WERI-Rb-1 (cell line): ENCODE results near the gene PRKAB1.
A peak's percentile ranks its signal among the peaks of the same experiment; 100 is the strongest.

ENCODE experiments used
- DNase-seq: peaks from one replicate; pipeline ENCODE4 v3.0.0-alpha.2; 2020
- H3K27ac ChIP-seq: fragments of 250-450 bp; sonication (Bioruptor Pico); 2 replicates; pipeline ENCODE4 v1.5.1; 2020; ENCODE audit warnings: mild to moderate bottlenecking, moderate library complexity
- H3K27me3 ChIP-seq: fragments of 250-450 bp; sonication (Bioruptor Pico); 2 replicates; pipeline ENCODE4 v1.5.1; 2021; ENCODE audit warnings: mild to moderate bottlenecking, low read depth, moderate library complexity; ENCODE audit not compliant: insufficient read depth, severe bottlenecking
- H3K36me3 ChIP-seq: fragments of 250-450 bp; sonication (Bioruptor Pico); 2 replicates; pipeline ENCODE4 v1.5.1; 2020; ENCODE audit warnings: mild to moderate bottlenecking, moderate library complexity
- H3K4me3 ChIP-seq: 2 replicates; pipeline ENCODE4 v1.5.1; 2011; ENCODE audit warnings: low read depth, mild to moderate bottlenecking, control low read depth, low read length
- H3K9me3 ChIP-seq: fragments of 250-450 bp; sonication (Bioruptor Pico); 2 replicates; pipeline ENCODE4 v1.5.1; 2021; ENCODE audit warnings: mild to moderate bottlenecking, moderate library complexity; ENCODE audit not compliant: severe bottlenecking
- CTCF ChIP-seq: IDR thresholded peaks from 2 replicates; pipeline ENCODE4 v1.5.1; 2011; ENCODE audit warnings: low read depth, mild to moderate bottlenecking, control low read depth, inconsistent platforms, low read length

Gene PRKAB1

GRCh38 chr12:119692410-119692809, 24.5 kb downstream of the PRKAB1 start:
- no peaks in the 10 kb centered on the region for H3K9me3 ChIP-seq
- H3K4me3 ChIP-seq, result no peak overlapping the region
- no peak overlapping the region for H3K27ac ChIP-seq
- no peaks in the 10 kb centered on the region for H3K27me3 ChIP-seq
- DNase-seq, result no peak
- peaks cover 40% of the 10 kb centered on the region for H3K36me3 ChIP-seq
- TF ChIP-seq CTCF, result no peak

- TF ChIP-seq CTCF, result no peak
- Histone ChIP-seq H3K36me3 (peaks cover 42% of the 10 kb centered on the region), H3K4me3 (no peak overlapping the region), H3K27ac (no peak overlapping the region), H3K9me3 (no peaks in the 10 kb centered on the region), H3K27me3 (no peaks in the 10 kb centered on the region)
- no peak for DNase-seq
These were observed 25.1 kb downstream of the PRKAB1 start for GRCh38 chr12:119692997-119693396.

GRCh38 chr12:119693511-119693910, 25.6 kb downstream of the PRKAB1 start:
- Histone ChIP-seq H3K27ac (no peak overlapping the region), H3K36me3 (peaks cover 39% of the 10 kb centered on the region), H3K27me3 (no peaks in the 10 kb centered on the region), H3K9me3 (no peaks in the 10 kb centered on the region), H3K4me3 (no peak overlapping the region)
- TF ChIP-seq CTCF, result no peak
- no peak for DNase-seq

GRCh38 chr12:119694111-119694510, 26.2 kb downstream of the PRKAB1 start:
- Histone ChIP-seq H3K36me3 (peaks cover 38% of the 10 kb centered on the region), H3K27me3 (no peaks in the 10 kb centered on the region), H3K4me3 (no peak overlapping the region), H3K9me3 (no peaks in the 10 kb centered on the region), H3K27ac (no peak overlapping the region)
- TF ChIP-seq CTCF, result no peak
- DNase-seq, result no peak

GRCh38 chr12:119695034-119695433, 27.1 kb downstream of the PRKAB1 start:
- H3K27ac ChIP-seq, result no peak overlapping the region
- TF ChIP-seq CTCF, result peak; percentile 71
- H3K4me3 ChIP-seq, result no peak overlapping the region
- H3K27me3 ChIP-seq, result no peaks in the 10 kb centered on the region
- H3K9me3 ChIP-seq, result no peaks in the 10 kb centered on the region
- DNase-seq, result no peak
- peaks cover 41% of the 10 kb centered on the region for H3K36me3 ChIP-seq

GRCh38 chr12:119696943-119697342, 29.0 kb downstream of the PRKAB1 start:
- no peak for TF ChIP-seq CTCF
- H3K36me3 ChIP-seq, result peaks cover 48% of the 10 kb centered on the region
- H3K27ac ChIP-seq, result no peak overlapping the region
- no peak for DNase-seq
- H3K27me3 ChIP-seq, result no peaks in the 10 kb centered on the region
- H3K9me3 ChIP-seq, result no peaks in the 10 kb centered on the region
- H3K4me3 ChIP-seq, result no peak overlapping the region
